Dedifferentiated amniotic fluid mesenchymal stem cell (primary cell): ENCODE measurements around the gene ROR1.

Source experiments
- DNase-seq: peaks from one replicate; pipeline ENCODE4 v3.0.0-alpha.2; 2016; ENCODE audit errors: extremely low spot score

The ROR1 gene

DNA sequence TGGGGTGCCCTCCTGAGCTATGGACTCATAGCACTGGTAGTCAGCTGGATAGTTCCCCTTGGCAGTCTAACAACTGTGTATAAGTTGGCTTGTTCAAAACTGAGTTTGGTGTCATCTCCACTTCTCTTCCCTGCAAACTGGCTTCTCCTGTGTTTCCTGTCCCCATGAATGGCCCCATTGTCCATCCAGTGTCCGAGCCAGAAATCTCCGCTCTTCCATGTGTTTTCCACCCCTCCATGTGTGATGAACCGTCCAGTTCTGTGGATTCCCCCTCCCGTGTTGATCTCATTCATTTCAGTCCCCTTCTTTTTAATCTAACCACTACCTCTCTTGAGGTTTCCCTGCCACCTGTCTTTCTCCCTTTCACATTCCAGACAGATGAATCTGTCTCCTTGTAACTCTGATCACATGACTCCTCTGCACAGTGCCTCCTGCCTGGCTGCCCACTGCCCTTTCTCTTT lies 195.7 kb downstream of the ROR1 start:
- no peak for DNase-seq

DNA sequence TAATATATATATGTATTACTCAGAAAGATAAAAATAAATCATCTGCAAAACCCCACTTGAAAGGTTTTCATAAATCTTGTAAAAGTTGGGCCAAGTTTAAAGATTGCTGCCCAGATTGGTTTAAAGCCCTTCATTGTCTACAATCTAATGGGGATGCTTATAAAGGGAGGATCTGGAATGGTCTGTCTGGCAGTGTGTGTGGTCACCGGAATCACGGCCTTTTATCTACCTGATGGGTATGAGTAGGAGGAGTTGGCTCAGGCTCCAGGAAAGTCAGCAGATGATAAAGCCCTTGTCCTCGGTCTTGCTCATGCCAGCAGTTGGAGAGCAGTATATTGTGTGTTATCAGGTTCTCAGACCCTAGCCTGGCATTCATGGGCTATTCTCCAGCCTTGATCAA lies 197.7 kb downstream of the ROR1 start:
- no peak for DNase-seq

DNA sequence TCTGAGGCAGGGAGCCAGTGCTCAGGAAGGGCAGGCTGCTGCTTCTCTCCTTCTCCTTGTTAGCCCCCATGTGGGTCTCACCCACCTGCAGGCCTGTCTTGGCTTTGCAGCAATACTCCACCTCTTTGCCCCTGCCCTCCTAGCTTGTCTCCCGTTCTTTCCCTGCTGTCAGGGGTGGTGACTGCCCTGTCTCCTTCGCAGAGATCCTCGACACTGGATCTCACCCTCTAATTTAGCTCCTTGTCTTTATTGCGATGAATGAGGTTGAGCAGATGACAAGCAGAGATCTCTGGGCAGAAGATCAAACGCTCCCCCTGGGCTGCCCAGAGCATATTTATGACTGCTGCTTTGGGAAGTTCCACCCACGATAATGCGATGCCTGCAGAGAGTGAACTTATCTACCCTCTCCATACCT lies 199.2 kb downstream of the ROR1 start:
- no peak for DNase-seq

DNA sequence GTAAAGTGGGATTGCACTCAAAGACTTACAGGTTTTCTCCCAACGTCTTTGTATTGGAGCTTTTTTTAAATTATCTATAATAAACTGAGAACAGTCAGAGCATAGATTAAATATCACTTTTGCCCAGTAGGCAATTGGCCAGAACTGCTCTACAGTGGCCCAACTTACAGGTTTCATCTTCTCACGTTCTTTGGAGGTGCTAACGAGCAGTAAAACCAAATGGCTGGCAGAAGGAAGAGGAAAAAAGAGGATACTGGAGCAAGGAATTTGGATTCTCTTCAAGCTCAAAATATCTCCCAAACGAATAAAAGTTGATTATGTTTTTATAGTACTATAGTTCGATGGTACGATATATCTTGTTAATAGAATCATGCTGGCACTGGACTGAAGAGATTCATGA lies 201.1 kb downstream of the ROR1 start:
- no peak for DNase-seq

DNA sequence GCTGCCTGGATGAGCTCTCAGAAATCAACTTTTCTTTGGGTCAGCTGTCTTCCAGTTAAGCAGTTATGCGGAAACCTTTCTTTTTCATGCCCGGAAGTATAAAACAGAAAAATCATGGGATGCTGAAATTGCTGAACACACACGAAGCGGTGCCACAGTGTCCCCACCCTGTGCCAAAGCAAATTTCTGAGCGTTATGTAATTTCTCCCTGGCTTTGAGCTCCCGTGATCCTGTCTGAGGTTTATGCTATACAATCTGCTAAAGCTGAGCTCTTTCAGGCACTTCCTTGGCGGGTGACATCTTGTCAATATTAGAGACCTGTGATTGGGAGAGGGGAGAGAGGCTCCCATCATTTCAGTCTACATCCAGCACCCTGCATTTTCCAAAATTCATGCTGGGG lies 201.7 kb downstream of the ROR1 start:
- no peak for DNase-seq

DNA sequence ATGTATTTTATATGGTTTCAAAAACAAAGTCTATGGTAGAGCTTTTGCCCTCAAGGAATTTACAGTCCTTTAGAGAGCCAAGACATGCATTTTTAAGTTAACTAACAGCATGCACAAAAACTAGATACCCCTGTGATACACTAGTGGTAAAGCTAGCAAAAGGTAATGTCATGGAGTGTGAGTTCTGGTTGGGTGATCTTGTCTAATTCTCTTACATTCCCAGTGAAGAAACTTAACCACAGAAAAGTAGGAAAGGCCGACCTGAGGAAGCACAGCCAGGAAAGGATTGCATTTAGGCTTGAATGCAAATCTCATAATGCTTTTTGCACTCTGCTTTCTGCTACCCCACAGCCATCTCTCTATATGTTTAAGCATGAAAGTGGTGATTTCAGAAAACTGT lies 202.2 kb downstream of the ROR1 start:
- no peak for DNase-seq

DNA sequence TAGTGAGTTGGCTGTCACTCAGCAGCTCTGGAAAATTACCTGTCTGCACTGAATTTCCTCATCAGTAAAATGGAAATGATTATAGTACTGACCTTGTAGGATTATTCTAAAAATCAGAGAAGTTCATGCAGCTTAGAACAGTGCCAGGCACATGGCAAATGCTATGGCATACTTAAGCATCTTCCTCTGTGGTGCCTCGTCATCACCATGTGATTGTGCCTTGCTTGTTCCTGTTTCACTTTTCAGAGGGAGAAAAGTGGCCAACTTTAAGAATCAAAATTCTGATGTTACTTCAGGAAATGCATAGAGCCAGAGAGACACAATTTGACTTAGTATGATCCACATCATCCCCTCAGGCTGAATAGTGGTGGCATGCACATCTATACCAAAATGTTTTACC lies 203.6 kb downstream of the ROR1 start:
- DNase-seq: no peak

DNA sequence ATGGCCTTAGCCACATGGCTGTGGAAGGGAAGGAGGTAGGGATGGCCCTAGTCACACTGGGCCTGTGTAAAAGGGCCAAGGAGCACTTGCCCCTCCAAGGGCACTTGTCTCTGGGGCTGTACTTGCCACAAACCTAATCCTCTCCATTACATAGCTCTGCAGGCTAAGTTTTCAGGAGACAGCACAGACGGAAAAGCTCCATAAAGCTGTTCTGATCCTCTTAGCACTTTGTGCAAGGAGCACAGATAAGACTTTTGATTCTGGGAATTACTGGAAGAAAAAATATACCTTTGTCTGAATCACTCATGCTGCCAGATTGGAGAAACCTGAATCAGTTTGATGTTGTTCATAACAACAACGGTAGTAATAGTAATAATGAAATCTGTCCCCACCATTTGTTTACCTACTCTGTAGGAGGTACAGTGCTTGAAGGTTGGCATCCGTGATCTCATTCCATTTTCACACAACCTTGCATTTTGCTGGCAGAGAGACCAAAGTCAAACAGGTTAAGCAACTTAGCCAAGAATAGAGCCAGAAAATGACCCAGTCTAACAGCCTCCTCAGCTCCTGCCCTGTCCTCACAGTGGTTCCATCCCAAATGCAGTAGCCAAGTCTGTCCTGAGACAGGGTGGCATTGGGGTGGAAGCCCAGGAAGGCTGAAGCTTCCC lies 207.1 kb downstream of the ROR1 start:
- DNase-seq: no peak

DNA sequence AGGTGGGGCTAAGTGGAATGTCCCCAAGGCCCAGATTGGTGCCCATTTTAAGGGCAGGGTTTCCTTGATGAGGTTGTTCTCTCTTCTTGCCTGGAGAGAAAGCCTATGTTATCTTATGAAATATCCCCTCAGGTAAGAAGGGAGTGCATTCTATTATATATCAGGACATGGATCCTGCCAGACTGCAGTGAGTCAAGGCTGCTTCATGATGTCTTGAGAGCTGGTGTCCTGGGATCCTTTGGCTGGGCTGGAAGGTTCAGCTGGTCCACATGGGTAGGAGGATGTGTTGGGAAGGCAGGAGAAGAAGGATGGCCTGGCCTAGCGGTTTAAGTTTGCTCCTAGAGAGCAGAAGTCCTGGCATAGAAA lies 207.6 kb downstream of the ROR1 start:
- no peak for DNase-seq

DNA sequence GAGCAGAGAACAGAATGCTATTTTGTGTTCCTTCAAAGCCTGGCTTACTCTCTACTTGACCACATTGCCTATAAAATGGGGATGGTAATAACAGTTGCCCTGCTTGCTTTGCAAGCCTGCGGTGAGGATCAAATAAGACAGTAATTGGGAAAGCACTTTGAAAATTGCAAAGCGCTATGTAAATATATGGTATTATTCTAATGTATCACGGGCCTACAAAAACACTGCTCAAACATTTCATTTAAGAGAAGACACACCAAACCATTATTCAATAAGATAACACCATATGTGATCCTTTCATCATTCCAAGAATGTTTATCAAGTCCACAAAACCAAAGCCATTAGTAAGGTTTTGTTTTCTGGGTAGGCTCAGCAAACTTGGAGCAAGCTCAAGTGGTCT lies 208.4 kb downstream of the ROR1 start:
- no peak for DNase-seq

DNA sequence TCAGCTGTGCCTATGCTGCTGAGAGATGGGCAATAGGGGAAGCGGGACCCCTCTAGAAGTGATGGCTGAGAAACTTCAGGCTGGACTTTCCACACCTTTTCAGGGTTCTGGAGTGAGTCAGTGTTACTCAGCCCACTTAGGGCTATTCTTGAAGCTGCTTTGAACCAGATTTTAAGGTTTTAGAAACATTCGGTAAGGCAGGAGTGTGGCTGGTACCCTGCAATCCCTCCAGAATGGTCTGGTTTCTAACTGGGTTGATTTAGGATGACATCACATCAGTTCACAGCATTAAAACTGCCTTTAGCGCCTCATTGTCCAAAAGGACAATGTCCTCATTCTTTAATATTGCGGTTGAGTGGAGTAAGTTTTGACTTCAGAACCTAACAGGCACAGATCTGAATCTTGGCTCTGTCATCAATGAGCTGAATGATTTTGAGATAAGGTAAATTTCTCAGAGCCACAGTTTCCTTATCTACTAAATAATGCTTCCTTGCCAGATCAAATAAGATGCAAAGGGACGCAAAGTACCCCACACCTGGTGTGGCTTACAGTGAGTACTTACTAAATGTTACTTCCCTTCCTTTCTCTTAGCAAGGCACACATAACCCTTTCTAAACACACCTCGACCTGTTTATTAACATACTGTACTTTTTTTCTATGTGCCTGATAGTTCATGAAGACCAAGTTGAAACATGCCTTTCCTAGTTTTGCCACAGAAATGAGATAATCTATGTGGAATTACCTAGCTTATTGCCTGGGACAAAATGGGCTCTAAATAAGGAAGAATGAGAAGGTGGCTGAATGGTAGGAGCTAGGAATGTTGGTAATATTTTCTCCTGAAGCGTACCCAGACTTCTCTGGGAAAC lies 209.8 kb downstream of the ROR1 start:
- DNase-seq: no peak

DNA sequence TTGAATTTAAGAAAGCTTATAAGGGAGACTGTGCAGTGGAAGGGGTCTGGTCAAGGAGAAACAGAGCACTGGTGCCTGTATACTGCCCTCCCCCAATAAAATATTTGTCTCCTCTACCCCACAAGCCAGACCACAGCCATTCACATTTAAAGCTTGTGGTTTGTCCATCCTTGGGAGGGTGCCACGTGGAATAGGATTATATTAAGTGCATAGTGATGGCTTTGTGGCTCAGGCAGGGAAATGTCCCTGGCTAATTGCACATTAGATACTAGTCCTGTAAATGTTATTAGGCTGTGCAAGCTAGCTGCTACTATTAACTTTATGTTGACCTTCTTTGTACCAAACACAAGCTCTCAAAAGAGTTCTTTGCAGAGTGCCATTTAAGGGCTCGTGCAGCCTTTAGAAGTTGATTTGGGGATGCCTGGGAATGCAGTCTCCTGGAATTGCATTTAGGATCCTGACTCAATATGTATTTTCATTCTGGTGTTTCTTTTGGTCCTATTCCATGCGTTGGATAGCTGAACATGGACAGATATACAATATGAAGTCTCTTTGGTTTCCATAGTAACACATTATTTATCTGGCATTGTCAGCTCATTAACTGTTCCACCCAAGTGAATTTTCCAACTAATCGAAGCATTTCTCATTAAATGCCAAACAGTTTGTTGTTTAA lies 210.6 kb downstream of the ROR1 start:
- DNase-seq: no peak

DNA sequence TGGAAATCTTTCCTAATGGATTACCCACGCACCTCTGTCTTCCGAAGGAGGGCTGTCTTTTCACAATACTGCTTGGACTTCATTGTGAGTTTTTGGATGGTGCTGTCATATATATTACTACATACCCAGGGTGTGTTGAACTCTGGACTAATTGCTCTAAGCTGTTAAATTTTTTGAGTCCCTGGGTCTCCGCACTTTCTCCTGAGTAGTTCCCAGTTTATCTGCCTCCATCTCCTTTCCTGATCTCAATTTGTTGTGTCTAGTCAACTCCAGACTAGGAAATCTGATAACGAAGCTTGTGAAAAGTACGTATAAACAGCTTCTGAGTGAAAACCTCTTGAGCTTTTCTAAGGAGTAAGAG lies 211.1 kb downstream of the ROR1 start:
- DNase-seq: no peak

DNA sequence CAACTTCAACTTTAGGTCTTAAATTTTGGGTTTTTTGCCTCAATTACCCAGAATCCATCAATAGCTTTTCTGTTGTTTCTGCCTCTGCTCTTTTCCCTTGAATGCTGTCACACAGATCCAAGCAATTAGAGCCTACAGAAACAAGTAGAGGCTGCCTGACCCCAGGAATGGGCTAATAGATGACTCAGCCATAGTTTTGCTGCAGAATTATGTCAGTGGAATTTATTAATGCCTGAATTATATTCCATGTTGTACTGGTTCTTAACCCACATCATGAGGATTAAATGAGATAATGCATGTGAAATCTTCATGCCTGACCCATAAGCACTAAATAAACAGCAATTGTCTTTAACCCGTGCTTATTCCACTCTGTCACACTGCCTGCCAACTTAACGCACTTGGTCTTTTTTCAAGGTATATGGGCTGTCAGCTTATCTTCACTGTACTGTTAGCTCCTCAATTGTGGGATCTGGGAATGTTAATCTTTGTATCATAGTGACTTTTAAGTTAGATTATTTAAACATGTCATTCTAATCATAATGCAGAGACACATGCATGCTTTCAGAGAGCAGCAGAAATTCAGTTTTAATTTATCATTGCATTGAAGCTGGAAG lies 213.3 kb downstream of the ROR1 start:
- DNase-seq: no peak

DNA sequence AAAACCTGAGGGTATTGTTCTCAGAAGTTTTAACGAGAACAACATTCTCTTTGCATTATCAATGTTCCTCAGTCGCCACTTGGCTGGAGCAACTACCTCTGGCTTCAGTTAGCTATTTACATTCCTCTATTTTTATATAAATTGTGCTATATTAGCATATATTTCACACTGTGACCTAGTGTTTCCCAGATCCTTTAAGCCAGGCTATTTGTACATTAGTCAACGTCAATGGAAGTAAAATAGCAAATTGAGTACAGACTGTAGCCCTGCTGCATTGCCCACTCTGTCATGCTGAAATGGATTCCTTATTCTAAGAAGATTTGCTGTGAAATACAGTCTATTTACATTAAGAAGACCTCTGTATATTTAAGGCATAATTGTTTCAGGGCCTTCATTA lies 213.8 kb downstream of the ROR1 start:
- no peak for DNase-seq

DNA sequence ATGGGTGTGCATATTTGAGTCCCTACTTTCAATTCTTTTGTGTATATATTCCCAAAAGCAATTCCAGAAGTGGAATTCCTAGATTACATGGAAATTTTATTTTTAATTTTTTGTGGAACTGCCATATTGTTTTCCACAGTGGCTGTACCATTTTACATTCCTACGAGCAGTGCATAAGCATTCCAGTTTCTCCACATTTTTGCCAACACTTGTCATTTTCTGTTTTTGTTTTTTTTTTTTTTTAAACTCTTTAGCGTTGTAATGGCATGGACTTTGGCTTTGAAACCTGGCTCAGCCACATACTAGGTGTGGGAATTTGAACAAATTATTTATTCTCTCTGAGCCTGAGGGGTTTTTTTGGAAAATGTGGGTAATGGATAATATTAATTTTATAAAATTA lies 215.1 kb downstream of the ROR1 start:
- DNase-seq: no peak

DNA sequence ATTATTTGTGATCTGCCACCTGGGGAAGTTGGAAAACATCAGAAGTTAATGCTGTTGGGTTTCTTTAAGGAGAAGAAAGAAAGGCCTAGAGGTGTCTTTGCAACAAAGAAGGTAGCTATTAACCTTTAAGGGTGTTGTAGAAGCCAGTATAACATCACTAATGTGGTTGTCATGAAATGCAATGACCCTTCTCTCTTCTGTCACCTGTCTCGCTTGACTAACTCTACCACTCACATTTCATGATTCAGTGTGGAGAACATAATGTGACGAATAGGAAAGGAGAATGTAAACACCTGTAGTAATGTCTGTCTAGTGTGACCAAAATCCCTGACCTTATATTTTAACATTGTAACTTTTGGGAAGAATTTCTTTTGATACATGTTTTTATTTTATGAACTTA lies 217.9 kb downstream of the ROR1 start:
- no peak for DNase-seq

DNA sequence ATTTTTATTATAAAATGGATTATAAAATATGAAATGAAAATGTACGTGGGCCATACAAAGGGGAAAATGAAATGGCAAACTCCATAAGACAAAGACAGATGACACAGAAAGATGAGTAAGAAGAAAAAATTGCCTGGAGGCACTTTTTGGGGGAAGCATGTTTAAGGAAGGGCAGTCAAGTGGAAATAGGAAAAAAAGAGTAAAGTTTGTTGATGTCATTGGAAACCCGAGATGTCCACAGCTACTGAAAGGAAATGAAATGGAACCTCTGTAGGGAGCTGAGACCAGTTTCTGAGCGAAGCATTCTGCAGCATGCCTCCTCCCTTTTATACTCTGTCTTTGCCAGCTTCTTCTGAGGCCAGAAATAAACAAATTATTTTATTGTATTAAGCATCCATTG lies 226.2 kb downstream of the ROR1 start:
- DNase-seq: peak; percentile 89

DNA sequence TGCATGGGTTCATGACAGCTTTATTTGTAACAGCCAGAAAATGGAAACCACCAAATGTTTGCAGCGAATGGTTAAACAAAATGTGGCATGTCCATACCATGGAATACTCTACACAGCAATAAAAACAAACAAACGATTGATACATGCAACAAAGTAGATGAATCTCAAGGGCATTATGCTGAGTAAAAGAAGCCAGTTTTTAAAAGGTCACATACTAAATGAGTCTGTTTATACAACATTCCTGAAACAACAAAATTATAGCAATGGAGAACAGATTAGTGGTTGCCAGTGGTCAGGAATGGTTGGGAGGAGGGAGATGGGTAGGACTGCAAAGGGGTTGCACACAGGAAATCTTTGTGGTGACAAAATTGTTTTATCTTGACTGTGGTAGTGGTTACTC lies 227.2 kb downstream of the ROR1 start:
- DNase-seq: no peak

DNA sequence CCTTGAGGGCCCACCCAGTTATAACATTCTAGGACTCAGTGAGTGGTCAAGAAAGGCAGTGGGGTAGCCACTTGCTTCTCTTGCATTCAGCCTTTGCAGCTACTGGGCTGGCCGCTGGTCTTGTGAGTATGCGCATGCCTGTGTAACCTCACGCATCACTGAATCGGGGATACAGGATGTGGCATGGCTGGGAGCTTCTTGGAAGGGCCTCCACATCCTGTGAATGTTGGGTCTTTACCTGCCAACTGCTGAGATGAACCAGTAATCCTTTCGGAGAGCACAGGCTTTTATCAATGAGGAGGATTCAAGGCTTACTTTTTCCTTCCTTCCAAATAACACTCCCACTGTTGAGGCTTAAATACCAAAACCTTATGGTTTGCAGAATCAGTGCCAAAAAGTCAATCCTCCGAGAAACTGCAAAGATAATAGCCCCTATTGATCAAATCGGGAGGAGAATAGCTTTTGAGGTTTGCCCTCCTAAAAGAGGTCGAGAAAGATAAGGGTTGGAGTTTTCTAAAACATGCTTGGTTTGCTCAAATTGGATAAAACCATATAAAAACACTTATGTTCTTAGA lies 230.7 kb downstream of the ROR1 start:
- DNase-seq: no peak

DNA sequence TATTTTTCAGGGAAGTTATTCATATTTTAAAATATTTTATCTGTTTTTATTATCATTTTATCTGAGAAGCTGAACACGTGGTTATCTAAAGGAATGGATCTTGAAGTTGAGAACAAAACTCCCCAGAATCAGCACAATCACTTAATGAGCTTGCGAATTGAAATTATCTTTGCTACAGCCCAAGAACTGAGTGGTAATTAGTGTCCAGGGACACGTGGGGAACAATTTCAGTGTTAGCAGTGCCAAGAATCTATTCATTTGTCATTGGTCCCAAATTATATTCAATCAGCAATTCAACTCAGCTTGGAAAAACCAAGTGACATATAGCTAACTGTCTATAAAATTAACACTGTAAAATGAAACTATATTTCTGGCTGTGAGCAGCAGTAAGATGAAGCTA lies 232.0 kb downstream of the ROR1 start:
- no peak for DNase-seq
